ENCODE measurements around the gene CBL.

CBL gene

DNA sequence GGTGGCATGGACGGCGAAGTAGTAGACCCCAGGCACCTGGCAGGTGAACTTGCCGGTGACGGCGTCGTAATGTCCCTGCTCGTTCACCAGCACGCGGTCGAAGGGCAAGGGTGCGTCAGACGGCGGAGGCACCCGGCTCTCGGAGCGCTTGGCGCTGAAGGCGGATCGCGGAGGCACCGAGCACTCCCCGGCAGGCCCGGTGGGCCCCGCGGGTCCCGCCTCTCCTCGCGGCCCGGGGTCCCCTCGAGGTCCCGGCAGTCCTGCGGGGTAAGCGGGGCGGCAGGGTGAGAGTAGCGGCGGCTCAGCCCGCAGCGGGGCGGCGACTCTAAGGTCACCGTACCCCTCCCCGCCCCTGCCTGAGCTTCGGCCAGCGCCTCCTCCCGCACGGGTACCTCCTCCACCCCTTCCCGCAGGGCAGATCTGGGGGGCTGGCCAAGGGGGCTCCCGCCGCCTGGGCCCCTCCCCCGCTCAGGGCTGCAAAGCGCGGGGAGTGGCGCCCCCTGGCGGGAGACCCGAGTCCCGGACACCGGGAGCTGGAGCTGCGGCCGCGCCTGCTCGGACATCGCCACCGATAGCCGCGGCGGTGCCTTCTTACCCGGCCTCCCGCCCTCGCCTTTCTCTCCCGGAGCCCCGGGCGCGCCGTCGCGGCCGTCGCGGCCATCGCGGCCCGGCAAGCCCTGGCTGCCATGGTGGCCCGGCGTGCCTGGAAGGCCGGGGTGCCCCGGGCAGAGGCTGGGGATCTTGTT lies 133.6 kb downstream of the CBL start:
- Histone ChIP-seq H4K20me1 (ENCODE audit: insufficient read depth, low read length, poor library complexity, severe bottlenecking) (peaks cover 9% of the 10 kb centered on the region), H3K9me2 (replicated peaks; ENCODE audit: low read depth, low read length) (no peaks in the 10 kb centered on the region), H3K4me1 (ENCODE audit: insufficient read depth, low read length, poor library complexity, severe bottlenecking) (peaks cover 37% of the 10 kb centered on the region), H3K4me3 (ENCODE audit: low read length, poor library complexity, severe bottlenecking) (no peak overlapping the region), H3K79me2 (ENCODE audit: insufficient read depth, low read length) (peaks cover 35% of the 10 kb centered on the region), H3F3A (ENCODE audit: low read depth) (no peaks in the 10 kb centered on the region), H3K36me3 (ENCODE audit: insufficient read depth, low read length) (no peaks in the 10 kb centered on the region), H3K27me3 (ENCODE audit: insufficient read depth, low read length, poor library complexity, severe bottlenecking) (peaks cover under 1% of the 10 kb centered on the region), H3K4me2 (ENCODE audit: low read depth, low read length, poor library complexity, severe bottlenecking) (no peak overlapping the region), H2AFZ (ENCODE audit: low read length) (no peak overlapping the region), H3K9ac (ENCODE audit: low read depth, low read length, poor library complexity, severe bottlenecking) (no peak overlapping the region), H3K9me3 (ENCODE audit: insufficient read depth, low read depth, low read length) (no peaks in the 10 kb centered on the region)
- TF ChIP-seq CTCF (conservative IDR thresholded peaks at IDR 0.05; ENCODE audit: low read length) (0 out of 2 replicates have a peak, but pooled peaks have one; percentile 13), EZH2phosphoT487 (IDR thresholded peaks at IDR 0.05; ENCODE audit: borderline replicate concordance) (no peak)

- no peaks in the 10 kb centered on the region for H3K27me3 ChIP-seq (ENCODE audit: insufficient read depth, low read length, poor library complexity, severe bottlenecking)
- H3K9ac ChIP-seq (ENCODE audit: low read depth, low read length, poor library complexity, severe bottlenecking) = no peak within 1 kb of the TSS
- H2AFZ ChIP-seq (ENCODE audit: low read length) = no peak within 1 kb of the TSS
- peaks cover 7% of the 10 kb centered on the region for H4K20me1 ChIP-seq (ENCODE audit: insufficient read depth, low read length, poor library complexity, severe bottlenecking)
- TF ChIP-seq EZH2phosphoT487 (IDR thresholded peaks at IDR 0.05; ENCODE audit: borderline replicate concordance) (no peak), CTCF (conservative IDR thresholded peaks at IDR 0.05; ENCODE audit: low read length) (no peak)
- no peaks in the 10 kb centered on the region for H3K36me3 ChIP-seq (ENCODE audit: insufficient read depth, low read length)
- no peaks in the 10 kb centered on the region for H3K9me3 ChIP-seq (ENCODE audit: insufficient read depth, low read depth, low read length)
- no peaks in the 10 kb centered on the region for H3K9me2 ChIP-seq (replicated peaks; ENCODE audit: low read depth, low read length)
- H3K79me2 ChIP-seq (ENCODE audit: insufficient read depth, low read length) = peaks cover 27% of the 10 kb centered on the region
- peaks cover 29% of the 10 kb centered on the region for H3K4me1 ChIP-seq (ENCODE audit: insufficient read depth, low read length, poor library complexity, severe bottlenecking)
- H3K4me3 ChIP-seq (ENCODE audit: low read length, poor library complexity, severe bottlenecking) = no peak within 1 kb of the TSS
- no peaks in the 10 kb centered on the region for H3F3A ChIP-seq (ENCODE audit: low read depth)
- H3K4me2 ChIP-seq (ENCODE audit: low read depth, low read length, poor library complexity, severe bottlenecking) = no peak within 1 kb of the TSS
Observed at GRCh38 chr11:119340335-119341221, 134.4 kb downstream of the CBL start, which contains the start of gene C1QTNF5. TSS of gene C1QTNF5 (minus strand) at chr11:119340883. CDS start at chr11:119340397, 486 bp downstream.

DNA sequence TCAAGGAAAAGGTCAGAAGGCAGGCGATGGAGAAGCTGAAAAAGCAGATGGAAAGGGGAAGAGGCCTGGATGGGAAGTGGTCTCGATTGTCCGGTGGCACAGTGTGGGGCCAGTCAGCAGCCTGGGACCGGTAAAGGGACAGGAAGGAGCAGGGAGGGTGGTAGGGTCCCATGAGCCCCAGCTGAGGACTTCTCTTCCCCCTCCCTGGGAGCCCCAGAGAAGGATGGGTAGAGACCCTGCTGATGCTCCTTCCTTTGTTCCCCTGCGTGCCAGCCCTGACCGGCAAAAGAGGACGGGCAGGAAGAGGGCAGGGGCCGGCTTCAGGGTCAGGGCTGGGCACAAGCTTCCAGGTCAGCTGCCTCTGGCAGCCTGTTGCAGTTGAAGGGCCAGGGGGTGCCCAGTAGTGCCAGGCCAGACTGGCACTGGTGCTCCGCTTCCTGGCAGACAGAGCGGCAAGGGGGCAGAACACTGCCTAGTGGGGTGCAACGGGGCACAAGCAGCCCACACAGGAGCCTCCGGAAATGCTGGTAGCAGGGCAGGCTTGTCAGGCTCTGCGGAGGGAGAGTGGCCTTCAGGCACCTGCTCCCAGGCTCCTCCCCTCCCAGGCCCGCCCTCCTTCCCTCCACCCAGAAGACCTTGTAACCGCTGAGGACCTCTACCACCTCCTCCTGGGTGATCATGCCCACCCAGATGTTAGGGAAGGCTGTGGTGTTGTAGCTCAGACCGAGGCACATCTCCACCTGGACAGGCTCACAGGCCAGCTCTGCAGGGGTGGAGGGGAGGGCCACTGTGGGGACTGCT lies 135.3 kb downstream of the CBL start:
- no peak overlapping the region for H3K9ac ChIP-seq (ENCODE audit: low read depth, low read length, poor library complexity, severe bottlenecking)
- no peaks in the 10 kb centered on the region for H3K27me3 ChIP-seq (ENCODE audit: insufficient read depth, low read length, poor library complexity, severe bottlenecking)
- peaks cover 21% of the 10 kb centered on the region for H3K4me1 ChIP-seq (ENCODE audit: insufficient read depth, low read length, poor library complexity, severe bottlenecking)
- H3K36me3 ChIP-seq (ENCODE audit: insufficient read depth, low read length) = no peaks in the 10 kb centered on the region
- no peaks in the 10 kb centered on the region for H3F3A ChIP-seq (ENCODE audit: low read depth)
- no peak for TF ChIP-seq CTCF (conservative IDR thresholded peaks at IDR 0.05; ENCODE audit: low read length)
- no peak for TF ChIP-seq EZH2phosphoT487 (IDR thresholded peaks at IDR 0.05; ENCODE audit: borderline replicate concordance)
- H3K9me2 ChIP-seq (replicated peaks; ENCODE audit: low read depth, low read length) = no peaks in the 10 kb centered on the region
- H3K4me3 ChIP-seq (ENCODE audit: low read length, poor library complexity, severe bottlenecking) = no peak overlapping the region
- no peaks in the 10 kb centered on the region for H3K9me3 ChIP-seq (ENCODE audit: insufficient read depth, low read depth, low read length)
- peaks cover 5% of the 10 kb centered on the region for H4K20me1 ChIP-seq (ENCODE audit: insufficient read depth, low read length, poor library complexity, severe bottlenecking)
- no peak overlapping the region for H3K4me2 ChIP-seq (ENCODE audit: low read depth, low read length, poor library complexity, severe bottlenecking)
- no peak overlapping the region for H2AFZ ChIP-seq (ENCODE audit: low read length)
- H3K79me2 ChIP-seq (ENCODE audit: insufficient read depth, low read length) = peaks cover 18% of the 10 kb centered on the region; the same call in 1 of the 2 replicates
